Natural killer cell (primary cell): Measurements from ENCODE around the gene EBP. TPM values are rescaled to one million over a fixed set of nuclear protein-coding genes. Genes with fewer than 3 reads are reported as not detected.

Source experiments
- ATAC-seq, 3 donors: fragments of 150-1000 bp in 2 of 3; fragments of 200-7000 bp in 1 of 3; cut with Tn5 transposase; 1 replicate in 1 of 3; 2 replicates in 2 of 3; pipeline ENCODE4 v1.10.0; 2021; ENCODE audit warnings: mild to moderate bottlenecking in 2 of 3, moderate library complexity in 2 of 3
- DNase-seq, 2 donors: peaks; one replicate each; pipeline versions ENCODE4 v3.0.0 to v3.0.0-alpha.2; 2013 to 2021; ENCODE audit warnings: mixed read lengths in 1 of 2
- H3K27ac ChIP-seq: one replicate; pipeline ENCODE4 v1.5.1; 2013; ENCODE audit warnings: mild to moderate bottlenecking, low read length
- H3K27me3 ChIP-seq: one replicate; pipeline ENCODE4 v1.6.1; 2013; ENCODE audit warnings: low read length; ENCODE audit not compliant: control insufficient read depth, insufficient read depth
- H3K36me3 ChIP-seq: one replicate; pipeline ENCODE4 v1.6.1; 2013; ENCODE audit warnings: low read length; ENCODE audit not compliant: control insufficient read depth, insufficient read depth
- H3K4me1 ChIP-seq: one replicate; pipeline ENCODE4 v1.6.1; 2013; ENCODE audit warnings: low read length; ENCODE audit not compliant: control insufficient read depth, insufficient read depth
- H3K4me3 ChIP-seq: one replicate; pipeline ENCODE4 v1.5.1; 2013; ENCODE audit warnings: low read length
- H3K9me3 ChIP-seq: one replicate; pipeline ENCODE4 v1.6.1; 2013; ENCODE audit warnings: low read length; ENCODE audit not compliant: control insufficient read depth, insufficient read depth
- H3K27ac Mint-ChIP-seq, 2 donors: one replicate each; pipeline ENCODE4 v1.8.0; 2022; ENCODE audit warnings: mild to moderate bottlenecking in 2 of 2, mixed read lengths in 2 of 2, moderate library complexity in 1 of 2
- H3K27me3 Mint-ChIP-seq, 2 donors: one replicate each; pipeline ENCODE4 v1.8.0; 2022; ENCODE audit warnings: low read depth in 2 of 2, mixed read lengths in 2 of 2
- H3K36me3 Mint-ChIP-seq: one replicate; pipeline ENCODE4 v1.8.0; 2022; ENCODE audit warnings: mixed read lengths
- H3K4me1 Mint-ChIP-seq, 2 donors: one replicate each; pipeline ENCODE4 v1.8.0; 2022; ENCODE audit warnings: mixed read lengths in 2 of 2
- H3K4me3 Mint-ChIP-seq: one replicate; pipeline ENCODE4 v1.8.0; 2022; ENCODE audit warnings: mild to moderate bottlenecking, moderate library complexity, mixed read lengths
- H3K9me3 Mint-ChIP-seq, 2 donors: one replicate each; pipeline ENCODE4 v1.8.0; 2022; ENCODE audit warnings: mixed read lengths in 2 of 2
- CTCF ChIP-seq: fragments of 200-600 bp; IDR thresholded peaks from one replicate; pipeline ENCODE4 v1.8.0; 2022; ENCODE audit warnings: antibody characterized with exemption
- WGBS: methylation state at CpG from one replicate; pipeline ENCODE4 v1.1.7; 2013; ENCODE audit warnings: missing lambda C conversion rate; ENCODE audit not compliant: insufficient coverage; 5-methylcytosine and 5-hydroxymethylcytosine counted together
- intact Hi-C: fragments of 100-400 bp; cut with micrococcal nuclease; formaldehyde crosslinking; loops from one replicate; pipeline ENCODE4 v1.14.2; 2022
- total RNA-seq, 4 donors: library from RNA; stranded (reverse); fragments of 120-200 nt in 1 of 4; gene quantifications; one replicate each; pipeline versions ENCODE4 v1.2.3 to v1.2.4, GENCODE V29; 2013 to 2022

Gene EBP
- total RNA-seq, 3 donors from 2014 or later (not counting 1 experiment from before 2014, with no cell fraction given): 91.6 to 115 (median 97.6) TPM

- 64% methylated on average over 10 of the region's 10 CpGs for WGBS
- intact Hi-C loops: no loop called here
- Mint-ChIP-seq H3K4me1 (peaks cover 0 to under 1% of the 10 kb centered on the region in 2 donors), H3K36me3 (no peaks in the 10 kb centered on the region), H3K9me3 (no peaks in the 10 kb centered on the region), H3K27ac (no peak overlapping the region), H3K27me3 (no peaks in the 10 kb centered on the region), H3K4me3 (no peak overlapping the region)
- Histone ChIP-seq H3K4me1 (peaks cover under 1% of the 10 kb centered on the region), H3K9me3 (no peaks in the 10 kb centered on the region), H3K27ac (no peak overlapping the region), H3K36me3 (no peaks in the 10 kb centered on the region), H3K27me3 (no peaks in the 10 kb centered on the region), H3K4me3 (no peak overlapping the region)
- no peak for TF ChIP-seq CTCF
- ATAC-seq: no peak
- peak in 1 of 2 donors; percentile 9 for DNase-seq
These were observed 27.7 kb upstream of the EBP start for GRCh38 chrX:48493890-48494364.

- Mint-ChIP-seq H3K4me3 (no peak overlapping the region), H3K27ac (no peak overlapping the region), H3K36me3 (no peaks in the 10 kb centered on the region), H3K9me3 (no peaks in the 10 kb centered on the region), H3K27me3 (no peaks in the 10 kb centered on the region), H3K4me1 (no peaks in the 10 kb centered on the region)
- 96% methylated on average over 3 of the region's 4 CpGs for WGBS
- H3K27ac ChIP-seq: no peak overlapping the region
- no peaks in the 10 kb centered on the region for H3K9me3 ChIP-seq
- ATAC-seq (no peak), DNase-seq (no peak)
- no peaks in the 10 kb centered on the region for H3K36me3 ChIP-seq
- no peak for TF ChIP-seq CTCF
- H3K27me3 ChIP-seq: no peaks in the 10 kb centered on the region
- H3K4me3 ChIP-seq: no peak overlapping the region
- intact Hi-C loops: no loop called here
- no peaks in the 10 kb centered on the region for H3K4me1 ChIP-seq
These were observed 24.9 kb upstream of the EBP start for GRCh38 chrX:48496660-48497059.

- Mint-ChIP-seq H3K4me1 (no peaks in the 10 kb centered on the region), H3K9me3 (no peaks in the 10 kb centered on the region), H3K27ac (no peak overlapping the region), H3K4me3 (no peak overlapping the region), H3K36me3 (no peaks in the 10 kb centered on the region), H3K27me3 (no peaks in the 10 kb centered on the region)
- 89% methylated on average over 4 of the region's 5 CpGs for whole genome bisulfite sequencing
- ATAC-seq (no peak), DNase-seq (no peak)
- Histone ChIP-seq H3K4me1 (no peaks in the 10 kb centered on the region), H3K27ac (no peak overlapping the region), H3K9me3 (no peaks in the 10 kb centered on the region), H3K4me3 (no peak overlapping the region), H3K27me3 (no peaks in the 10 kb centered on the region), H3K36me3 (no peaks in the 10 kb centered on the region)
- intact Hi-C loops: no loop called here
- TF ChIP-seq CTCF: no peak
These were observed 23.7 kb upstream of the EBP start for GRCh38 chrX:48497871-48498270.

GRCh38 chrX:48498374-48498809 is 23.2 kb upstream of the EBP start:
- Histone ChIP-seq H3K27ac (no peak overlapping the region), H3K4me3 (no peak overlapping the region), H3K27me3 (no peaks in the 10 kb centered on the region), H3K4me1 (no peaks in the 10 kb centered on the region), H3K36me3 (no peaks in the 10 kb centered on the region), H3K9me3 (no peaks in the 10 kb centered on the region)
- ATAC-seq: no peak
- H3K27me3 Mint-ChIP-seq: no peaks in the 10 kb centered on the region
- H3K36me3 Mint-ChIP-seq: no peaks in the 10 kb centered on the region
- H3K9me3 Mint-ChIP-seq: no peaks in the 10 kb centered on the region
- no peak overlapping the region for H3K4me3 Mint-ChIP-seq
- no peak for TF ChIP-seq CTCF
- 77% methylated on average over 6 of the region's 6 CpGs for WGBS
- H3K27ac Mint-ChIP-seq: no peak overlapping the region
- intact Hi-C loops: no loop called here
- DNase-seq: no peak
- H3K4me1 Mint-ChIP-seq: no peaks in the 10 kb centered on the region
